Measurements from ENCODE around the gene LIN7A. TPM values are rescaled to one million over a fixed set of nuclear protein-coding genes. Genes with fewer than 3 reads are reported as not detected.

The LIN7A gene
- total RNA-seq, 1 experiment from 2014 or later, result not detected

GRCh38 chr12:80802652-80803400 is 134.9 kb downstream of the LIN7A start:
- CTCF ChIA-PET, result interaction anchor here (1.4 kb wide), 1 partner anchor 35 kb away, joined by 4 read pairs; no protein-coding TSS in a partner anchor
- H3K27me3 Mint-ChIP-seq (ENCODE audit: insufficient read depth, unreplicated experiment), result no peaks in the 10 kb centered on the region
- POLR2A ChIA-PET, result no interaction called here
- H3K4me3 Mint-ChIP-seq (ENCODE audit: unreplicated experiment), result no peak overlapping the region
- intact Hi-C loops (cut with micrococcal nuclease), result no loop called here
- no peaks in the 10 kb centered on the region for H3K36me3 Mint-ChIP-seq (ENCODE audit: insufficient read depth, unreplicated experiment)
- H3K27ac Mint-ChIP-seq (ENCODE audit: low read depth, unreplicated experiment), result no peak overlapping the region
- no peaks in the 10 kb centered on the region for H3K9me3 Mint-ChIP-seq (ENCODE audit: unreplicated experiment)
- no peak for DNase-seq (ENCODE audit: unreplicated experiment)
- no peaks in the 10 kb centered on the region for H3K4me1 Mint-ChIP-seq (ENCODE audit: insufficient read depth, unreplicated experiment)
- no peak for TF ChIP-seq CTCF (IDR thresholded peaks at IDR 0.05; ENCODE audit: unreplicated experiment)
- no TSS peak for BruUV-seq (replicated peaks)

GRCh38 chr12:80798281-80798680 is 139.5 kb downstream of the LIN7A start:
- ChIA-PET CTCF (interaction anchor here (0.6 kb wide), 1 partner anchor 26 kb away, joined by 4 read pairs; no protein-coding TSS in a partner anchor), POLR2A (no interaction called here)
- Mint-ChIP-seq H3K27ac (ENCODE audit: low read depth, unreplicated experiment) (no peak overlapping the region), H3K9me3 (ENCODE audit: unreplicated experiment) (no peaks in the 10 kb centered on the region), H3K36me3 (ENCODE audit: insufficient read depth, unreplicated experiment) (no peaks in the 10 kb centered on the region), H3K27me3 (ENCODE audit: insufficient read depth, unreplicated experiment) (no peaks in the 10 kb centered on the region), H3K4me1 (ENCODE audit: insufficient read depth, unreplicated experiment) (no peaks in the 10 kb centered on the region), H3K4me3 (ENCODE audit: unreplicated experiment) (no peak overlapping the region)
- no TSS peak for BruUV-seq (replicated peaks)
- intact Hi-C loops (cut with micrococcal nuclease), result no loop called here
- DNase-seq (ENCODE audit: unreplicated experiment), result no peak
- TF ChIP-seq CTCF (IDR thresholded peaks at IDR 0.05; ENCODE audit: unreplicated experiment), result no peak

GRCh38 chr12:80794551-80794950 is 143.2 kb downstream of the LIN7A start:
- Mint-ChIP-seq H3K27ac (ENCODE audit: low read depth, unreplicated experiment) (no peak overlapping the region), H3K36me3 (ENCODE audit: insufficient read depth, unreplicated experiment) (no peaks in the 10 kb centered on the region), H3K4me3 (ENCODE audit: unreplicated experiment) (no peak overlapping the region), H3K9me3 (ENCODE audit: unreplicated experiment) (no peaks in the 10 kb centered on the region), H3K4me1 (ENCODE audit: insufficient read depth, unreplicated experiment) (no peaks in the 10 kb centered on the region), H3K27me3 (ENCODE audit: insufficient read depth, unreplicated experiment) (no peaks in the 10 kb centered on the region)
- DNase-seq (ENCODE audit: unreplicated experiment), result no peak
- CTCF ChIA-PET, result no interaction called here
- intact Hi-C loops (cut with micrococcal nuclease), result no loop called here
- no TSS peak for BruUV-seq (replicated peaks)
- no peak for TF ChIP-seq CTCF (IDR thresholded peaks at IDR 0.05; ENCODE audit: unreplicated experiment)
- POLR2A ChIA-PET, result no interaction called here

GRCh38 chr12:80792861-80793260 is 144.9 kb downstream of the LIN7A start:
- POLR2A ChIA-PET, result no interaction called here

More at GRCh38 chr12:80792861-80793260, 144.9 kb downstream of the LIN7A start:
- Mint-ChIP-seq H3K27ac (ENCODE audit: low read depth, unreplicated experiment) (no peak overlapping the region), H3K36me3 (ENCODE audit: insufficient read depth, unreplicated experiment) (no peaks in the 10 kb centered on the region), H3K4me1 (ENCODE audit: insufficient read depth, unreplicated experiment) (no peaks in the 10 kb centered on the region), H3K4me3 (ENCODE audit: unreplicated experiment) (no peak overlapping the region), H3K9me3 (ENCODE audit: unreplicated experiment) (no peaks in the 10 kb centered on the region), H3K27me3 (ENCODE audit: insufficient read depth, unreplicated experiment) (no peaks in the 10 kb centered on the region)
- no TSS peak for BruUV-seq (replicated peaks)
- TF ChIP-seq CTCF (IDR thresholded peaks at IDR 0.05; ENCODE audit: unreplicated experiment), result no peak
- CTCF ChIA-PET, result no interaction called here
- intact Hi-C loops (cut with micrococcal nuclease), result no loop called here
- DNase-seq (ENCODE audit: unreplicated experiment), result no peak
